HepG2 (cell line): ENCODE measurements around the gene LGALS7B. TPM values are rescaled to one million over a fixed set of nuclear protein-coding genes. Genes with fewer than 3 reads are reported as not detected.

Experiments used
- AFF4 ChIP-seq: sonication (generic); formaldehyde crosslinking; IDR thresholded peaks from 2 replicates; pipeline ENCODE4 v1.4.0; 2020; ENCODE audit warnings: missing genetic modification reagents
- AKAP8 ChIP-seq: sonication (generic); formaldehyde crosslinking; IDR thresholded peaks from 2 replicates; pipeline ENCODE4 v1.5.1; 2020; ENCODE audit warnings: mild to moderate bottlenecking, missing genetic modification reagents
- BRD4 ChIP-seq: sonication (generic); formaldehyde crosslinking; IDR thresholded peaks from 2 replicates; pipeline ENCODE4 v1.4.0; 2020; ENCODE audit warnings: missing genetic modification reagents
- CC2D1A ChIP-seq: sonication (generic); formaldehyde crosslinking; IDR thresholded peaks from 2 replicates; pipeline ENCODE4 v1.8.1; 2023; ENCODE audit warnings: mild to moderate bottlenecking, missing genetic modification reagents
- CCDC6 ChIP-seq: sonication (generic); formaldehyde crosslinking; IDR thresholded peaks from 2 replicates; pipeline ENCODE4 v1.8.1; 2022; ENCODE audit warnings: mild to moderate bottlenecking, missing genetic modification reagents, moderate library complexity
- CENPBD1 ChIP-seq: sonication (generic); formaldehyde crosslinking; IDR thresholded peaks from 2 replicates; pipeline ENCODE4 v1.8.0; 2022; ENCODE audit warnings: missing genetic modification reagents, low read depth, mild to moderate bottlenecking, borderline replicate concordance
- EEA1 ChIP-seq: sonication (generic); formaldehyde crosslinking; IDR thresholded peaks from 2 replicates; pipeline ENCODE4 v1.5.1; 2020; ENCODE audit warnings: mild to moderate bottlenecking, missing genetic modification reagents, borderline replicate concordance
- JUNB ChIP-seq: sonication (generic); formaldehyde crosslinking; IDR thresholded peaks from 2 replicates; pipeline ENCODE4 v1.8.0; 2022; ENCODE audit warnings: missing genetic modification reagents, mild to moderate bottlenecking, borderline replicate concordance
- KAT8 ChIP-seq: IDR thresholded peaks from 2 replicates; pipeline ENCODE4 v1.6.1; 2016; ENCODE audit warnings: missing genetic modification reagents, missing compliant biosample characterization
- MYPOP ChIP-seq: sonication (generic); formaldehyde crosslinking; IDR thresholded peaks from 2 replicates; pipeline ENCODE4 v1.8.1; 2023; ENCODE audit warnings: mild to moderate bottlenecking, moderate library complexity, missing genetic modification reagents
- RARA ChIP-seq: IDR thresholded peaks from 2 replicates; pipeline ENCODE4 v1.6.1; 2016; ENCODE audit warnings: missing genetic modification reagents, missing compliant biosample characterization
- SMARCC2 ChIP-seq: fragments of 450-650 bp; IDR thresholded peaks from 2 replicates; pipeline ENCODE4 v1.6.1; 2017; ENCODE audit warnings: antibody characterized with exemption, mild to moderate bottlenecking
- SOX13 ChIP-seq, 3 experiments: fragments of 450-650 bp in 1 of 3; sonication (generic) in 1 of 3; formaldehyde crosslinking in 1 of 3; IDR thresholded peaks in 2 of 3; conservative IDR thresholded peaks in 1 of 3; 2 replicates each; pipeline versions ENCODE4 v1.5.0 to v1.6.1; 2016 to 2020; ENCODE audit warnings: antibody characterized with exemption in 1 of 3, mild to moderate bottlenecking in 1 of 3, missing compliant biosample characterization in 1 of 3, missing genetic modification reagents in 1 of 3, moderate library complexity in 1 of 3
- SP2 ChIP-seq: sonication (generic); formaldehyde crosslinking; IDR thresholded peaks from 2 replicates; pipeline ENCODE4 v1.5.1; 2020; ENCODE audit warnings: mild to moderate bottlenecking, missing genetic modification reagents
- THAP9 ChIP-seq: sonication (generic); formaldehyde crosslinking; IDR thresholded peaks from 2 replicates; pipeline ENCODE4; 2020; ENCODE audit warnings: missing genetic modification reagents, mild to moderate bottlenecking, borderline replicate concordance
- THYN1 ChIP-seq: sonication (generic); formaldehyde crosslinking; IDR thresholded peaks from 2 replicates; pipeline ENCODE4 v1.8.1; 2023; ENCODE audit warnings: low read depth, mild to moderate bottlenecking, moderate library complexity, missing genetic modification reagents, borderline replicate concordance
- TRIM24 ChIP-seq: sonication (generic); formaldehyde crosslinking; IDR thresholded peaks from 2 replicates; pipeline ENCODE4 v1.8.0; 2022; ENCODE audit warnings: mild to moderate bottlenecking, missing genetic modification reagents
- ZNF101 ChIP-seq: sonication (generic); formaldehyde crosslinking; IDR thresholded peaks from 2 replicates; pipeline ENCODE4 v1.4.0; 2020; ENCODE audit warnings: mild to moderate bottlenecking, low read depth, missing genetic modification reagents, borderline replicate concordance
- ZNF251 ChIP-seq: sonication (generic); formaldehyde crosslinking; IDR thresholded peaks from 2 replicates; pipeline ENCODE4 v1.9.0; 2021; ENCODE audit warnings: mild to moderate bottlenecking, missing genetic modification reagents
- ZNF367 ChIP-seq: sonication (generic); formaldehyde crosslinking; IDR thresholded peaks from 2 replicates; pipeline ENCODE4 v1.4.0; 2020; ENCODE audit warnings: missing genetic modification reagents, borderline replicate concordance
- ZNF775 ChIP-seq: sonication (generic); formaldehyde crosslinking; IDR thresholded peaks from 2 replicates; pipeline ENCODE4 v1.4.0; 2020; ENCODE audit warnings: missing genetic modification reagents, mild to moderate bottlenecking, moderate library complexity, borderline replicate concordance
- polyA plus RNA-seq, 8 experiments: library from polyadenylated mRNA; depleted of rRNA in 3 of 8; stranded (reverse) in 7 of 8; unstranded in 1 of 8; fragments of >200 nt; fragmentation: Illumina TruSeq in 4 of 8; extraction: Trizol in 4 of 8; gene quantifications; 2 replicates each; pipeline versions ENCODE4 v1.2.1 to v1.2.3, GENCODE V29; 2011 to 2016; ENCODE audit warnings: low read depth in 4 of 8, missing spikeins in 1 of 8, mixed read lengths in 1 of 8; ENCODE audit not compliant: insufficient read depth in 1 of 8
- total RNA-seq, 5 experiments: library from RNA; depleted of rRNA; stranded (reverse); fragments of >200 nt; fragmentation: Illumina TruSeq; extraction: Trizol; gene quantifications; 2 replicates each; pipeline ENCODE4 v1.2.3, GENCODE V29; 2016; ENCODE audit warnings: low read depth in 1 of 5

The LGALS7B gene
- total and polyA plus RNA-seq, 2 of the 13 experiments (the other 11 are each of a cell fraction or from before 2014, with no cell fraction given): 1.7 to 2.1 TPM

GRCh38 chr19:38831142-38831605 is 42.2 kb downstream of the LGALS7B start (continued):
- no peak for TF ChIP-seq CENPBD1 (CRISPR knock-in tag)
- no peak for TF ChIP-seq MYPOP (CRISPR knock-in tag)
- no peak for TF ChIP-seq SOX13 (IDR thresholded peaks at IDR 0.05)
- no peak for TF ChIP-seq SOX13 (CRISPR knock-in tag; conservative IDR thresholded peaks at IDR 0.05 in 1 of 2, IDR thresholded peaks at IDR 0.05 in 1 of 2)
- 0 out of 2 replicates have a peak, but pooled peaks have one; percentile 27 for TF ChIP-seq ZNF101 (CRISPR knock-in tag)
- no peak for TF ChIP-seq ZNF775
- no peak for TF ChIP-seq THAP9 (CRISPR knock-in tag)
- TF ChIP-seq ZNF251 (CRISPR knock-in tag): no peak
- peak; percentile 65; the same call in 1 of the 2 replicates for TF ChIP-seq ZNF367 (CRISPR knock-in tag)
- peak; percentile 47; the same call in 1 of the 2 replicates for TF ChIP-seq RARA (CRISPR knock-in tag)
- no peak for TF ChIP-seq CCDC6 (CRISPR knock-in tag)
- no peak; the same call in 1 of the 2 replicates for TF ChIP-seq AFF4 (CRISPR knock-in tag)
- TF ChIP-seq JUNB (CRISPR knock-in tag): no peak
- TF ChIP-seq TRIM24 (CRISPR knock-in tag): no peak
- TF ChIP-seq BRD4 (CRISPR knock-in tag): peak; percentile 17; the same call in 1 of the 2 replicates
- TF ChIP-seq SP2: no peak
- TF ChIP-seq AKAP8 (CRISPR knock-in tag): no peak
- no peak for TF ChIP-seq CC2D1A (CRISPR knock-in tag)
- no peak for TF ChIP-seq SMARCC2
- peak; percentile 86; the same call in 1 of the 2 replicates for TF ChIP-seq EEA1 (CRISPR knock-in tag)
- no peak for TF ChIP-seq THYN1 (CRISPR knock-in tag)
- TF ChIP-seq KAT8: no peak
